NCI-H748 treated with DMSO at 0.1 percent for 48 hours (cell line): Measurements from ENCODE around the gene DNMT1.
"Not testable (repeated sequence)": the region's sequence is repeated elsewhere in the genome, so short reads cannot be mapped to it uniquely, and the experiment has no call there.

ENCODE experiments used
- DNase-seq: peaks from one replicate; lab custom pipeline; 2025; lab: John Stamatoyannopoulos, UW

DNMT1 gene

DNA sequence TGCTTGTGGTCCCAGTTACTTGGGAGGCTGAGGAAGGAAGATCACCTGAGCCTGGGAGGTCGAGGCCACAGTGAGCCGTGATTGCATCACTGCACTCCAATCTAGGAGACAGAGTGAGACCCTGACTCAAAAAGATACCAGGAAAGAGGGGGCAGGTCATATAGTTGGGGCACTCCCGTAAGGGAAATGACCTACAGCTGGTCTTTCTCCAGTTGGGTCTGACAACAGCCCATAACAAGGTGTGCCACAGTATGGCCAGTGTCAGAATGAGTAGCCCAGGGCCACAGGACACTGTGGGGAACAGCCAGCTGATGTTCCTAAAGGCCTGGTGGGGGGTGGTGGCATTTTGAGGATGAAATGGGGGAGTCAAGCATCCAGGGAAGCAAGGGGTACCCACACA lies 10.8 kb downstream of the DNMT1 start:
- no peak for DNase-seq

DNA sequence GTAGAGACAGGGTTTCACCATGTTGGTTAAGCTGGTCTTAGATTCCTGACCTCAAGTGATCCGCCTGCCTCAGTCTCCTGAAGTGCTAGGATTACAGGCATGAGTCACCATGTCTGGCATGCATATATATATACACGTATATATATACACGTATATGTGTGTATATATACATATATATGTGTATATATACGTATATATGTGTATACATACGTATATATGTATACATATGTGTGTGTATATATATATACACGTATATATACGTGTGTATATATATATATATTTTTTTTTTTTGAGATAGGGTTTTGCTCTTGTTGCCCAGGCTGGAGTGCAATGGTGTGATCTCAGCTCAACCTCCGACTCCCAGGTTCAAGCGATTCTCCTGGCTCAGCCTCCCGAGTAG lies 11.9 kb downstream of the DNMT1 start:
- DNase-seq: no peak

DNA sequence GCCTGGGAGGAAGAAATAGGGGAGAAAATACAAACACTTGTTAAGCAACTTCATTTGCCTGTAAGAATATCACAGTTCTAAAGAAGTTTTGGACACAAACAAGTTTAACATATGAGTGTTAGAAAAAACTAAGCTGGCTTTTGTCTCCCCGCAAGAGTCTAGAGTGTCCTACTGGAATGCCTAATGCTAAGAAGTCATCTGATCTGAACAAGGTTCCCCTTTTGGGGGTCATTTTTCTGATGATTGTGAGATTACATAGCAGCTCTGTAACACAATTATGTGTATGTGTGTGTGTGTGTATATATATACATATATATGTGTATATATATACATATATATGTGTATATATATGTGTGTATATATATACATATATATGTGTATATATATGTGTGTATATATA lies 12.7 kb downstream of the DNMT1 start:
- DNase-seq: no peak

DNA sequence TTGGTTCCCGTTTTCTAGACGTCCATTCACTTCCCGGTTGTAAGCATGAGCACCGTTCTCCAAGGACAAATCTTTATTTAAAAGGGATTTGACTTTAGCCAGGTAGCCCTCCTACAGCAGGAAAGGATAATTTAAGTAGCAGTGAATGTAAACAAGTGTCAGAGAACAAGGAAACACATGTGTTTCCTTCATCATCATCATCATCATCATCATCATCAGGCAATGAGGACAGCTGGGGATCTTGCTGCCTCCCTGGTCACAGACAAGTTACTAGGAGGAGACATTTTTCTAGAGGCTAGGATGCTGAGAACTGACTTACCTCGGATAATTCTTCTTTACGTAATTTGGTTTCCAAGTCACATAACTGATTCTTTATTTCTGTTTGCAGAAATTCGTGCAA lies 14.3 kb downstream of the DNMT1 start:
- DNase-seq: no peak

DNA sequence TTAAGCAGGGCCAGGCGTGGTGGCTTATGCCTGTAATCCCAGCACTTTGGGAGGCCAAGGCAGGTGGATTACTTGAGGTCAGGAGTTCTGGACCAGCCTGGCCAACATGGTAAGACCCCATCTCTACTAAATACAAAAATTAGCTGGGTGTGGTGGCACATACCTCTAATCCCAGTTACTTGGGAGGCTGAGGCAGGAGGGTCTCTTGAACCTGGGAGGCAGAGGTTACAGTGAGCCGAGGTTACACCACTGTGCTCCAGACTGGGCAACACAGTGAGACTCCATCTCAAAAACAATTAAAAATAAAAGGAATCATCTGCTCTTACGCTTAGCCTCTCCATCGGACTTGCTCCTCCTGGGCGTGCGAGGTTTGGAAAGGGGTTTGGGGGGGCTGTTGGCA lies 14.7 kb downstream of the DNMT1 start:
- not testable (repeated sequence) for DNase-seq

DNA sequence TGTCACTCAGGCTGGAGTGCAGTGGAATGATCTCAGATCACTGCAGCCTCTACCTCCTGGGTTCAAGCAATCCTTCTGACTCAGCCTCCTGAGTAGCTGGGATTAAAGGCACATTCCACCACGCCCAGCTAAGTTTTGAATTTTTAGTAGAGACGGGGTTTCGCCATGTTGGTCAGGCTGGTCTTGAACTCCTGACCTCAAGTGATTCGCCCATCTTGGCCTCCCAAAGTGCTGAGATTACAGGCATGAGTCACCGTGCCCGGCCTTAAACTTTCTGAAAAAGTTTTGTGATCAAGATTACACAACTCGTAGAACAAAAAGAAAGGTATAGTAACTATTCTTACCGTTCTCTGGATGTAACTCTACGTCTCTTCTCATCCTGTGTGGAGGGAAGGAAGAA lies 21.2 kb downstream of the DNMT1 start:
- no peak for DNase-seq

DNA sequence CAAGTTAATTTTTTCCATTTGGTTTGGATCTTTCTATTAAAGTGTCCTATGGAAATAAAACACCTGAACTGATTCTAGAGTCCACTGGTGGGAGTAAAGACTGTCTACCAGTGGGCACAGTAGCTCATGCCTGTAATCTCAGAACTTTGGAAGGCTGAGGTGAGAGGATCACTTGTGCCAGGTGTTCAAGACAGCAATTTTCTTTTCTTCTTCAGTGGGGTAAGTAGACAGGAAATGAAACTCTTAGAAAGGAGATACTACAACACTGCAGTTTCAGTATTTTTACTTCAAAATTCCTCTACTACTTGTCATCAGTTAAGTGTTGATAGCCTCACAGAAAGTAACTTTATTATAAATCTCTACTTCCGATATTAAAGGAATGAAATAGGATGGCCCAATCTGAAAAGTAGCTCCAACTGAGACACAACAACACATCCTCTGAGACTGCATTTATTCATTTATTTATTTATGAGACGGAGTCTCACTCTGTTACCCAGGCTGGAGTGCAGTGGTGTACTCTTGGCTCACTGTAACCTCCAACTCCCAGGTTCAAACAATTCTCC lies 26.3 kb downstream of the DNMT1 start:
- no peak for DNase-seq

DNA sequence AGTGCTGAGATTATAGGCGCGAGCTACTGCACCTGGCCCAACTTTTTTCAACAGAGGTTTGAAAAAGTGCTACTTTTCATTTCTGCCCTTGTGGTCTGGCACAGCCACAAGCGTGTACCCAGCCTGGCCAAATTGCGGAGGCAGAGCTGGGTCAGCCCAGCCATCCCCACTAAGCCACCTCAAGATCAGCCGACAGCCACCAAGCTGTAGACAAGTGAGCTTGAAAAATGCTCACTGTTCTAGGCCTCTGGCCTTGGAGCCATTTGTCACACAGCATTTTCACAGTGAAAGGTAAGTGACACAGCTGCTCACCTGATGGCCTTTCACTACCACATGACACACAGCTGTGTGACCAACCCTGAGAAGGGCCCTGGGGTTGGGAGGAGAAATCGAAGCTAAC lies 27.3 kb downstream of the DNMT1 start:
- no peak for DNase-seq

DNA sequence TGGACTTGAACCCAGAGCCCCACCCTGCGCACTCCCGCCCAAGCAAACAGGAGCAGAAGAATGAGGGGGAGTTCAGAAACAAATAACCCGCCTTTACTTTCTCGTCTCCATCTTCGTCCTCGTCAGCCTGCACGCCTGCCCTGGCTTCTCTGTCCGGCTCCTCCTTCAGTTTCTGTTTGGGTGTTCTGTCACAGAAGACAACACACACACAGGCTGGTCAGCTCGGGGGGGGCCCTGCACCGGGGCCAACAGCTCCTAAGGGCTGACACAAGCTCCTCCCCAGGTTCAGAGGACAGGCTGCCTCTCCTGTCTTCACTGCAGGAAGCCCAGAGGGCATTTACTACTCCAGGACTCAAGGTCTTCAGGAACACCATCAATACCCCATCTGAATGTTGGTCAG lies 28.3 kb downstream of the DNMT1 start:
- DNase-seq: not testable (repeated sequence)

DNA sequence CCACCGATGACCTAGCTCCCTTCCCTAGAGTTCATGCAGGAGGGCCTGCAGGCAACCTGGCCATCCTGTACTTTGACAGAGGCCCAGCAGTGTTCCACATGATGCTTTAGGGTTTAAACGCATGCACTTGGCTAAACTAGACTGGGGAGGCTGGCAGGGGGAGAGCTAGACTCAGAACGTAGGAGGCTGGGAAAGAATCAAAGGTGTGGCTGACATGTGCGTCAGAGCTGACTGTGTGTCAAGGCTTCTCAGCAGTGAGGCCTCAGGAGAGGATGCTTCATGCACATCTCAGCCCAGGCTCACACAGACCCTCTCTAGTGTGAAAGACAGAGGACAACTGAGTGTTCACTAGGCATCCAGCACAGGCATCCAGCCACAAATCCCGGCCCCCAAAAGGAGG lies 28.7 kb downstream of the DNMT1 start:
- no peak for DNase-seq

DNA sequence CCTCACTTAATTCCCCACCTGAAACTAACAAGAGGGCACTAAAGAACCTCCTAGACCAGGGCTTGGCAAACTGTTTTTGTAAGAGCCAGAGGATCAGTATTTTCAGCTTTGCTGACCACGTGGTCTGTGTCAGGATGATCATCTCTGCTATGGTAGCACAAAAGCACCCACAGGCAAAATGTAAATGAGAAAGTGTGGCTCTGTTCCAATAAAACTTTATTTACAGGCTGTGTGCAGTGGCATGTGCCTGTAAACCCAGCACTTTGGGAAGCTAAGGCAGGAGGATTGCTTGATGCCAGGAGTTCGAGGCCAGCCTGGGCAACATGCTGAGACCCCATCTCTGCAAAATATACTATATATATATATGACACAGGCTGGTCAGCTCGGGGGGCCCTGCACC lies 31.2 kb downstream of the DNMT1 start:
- DNase-seq: no peak

DNA sequence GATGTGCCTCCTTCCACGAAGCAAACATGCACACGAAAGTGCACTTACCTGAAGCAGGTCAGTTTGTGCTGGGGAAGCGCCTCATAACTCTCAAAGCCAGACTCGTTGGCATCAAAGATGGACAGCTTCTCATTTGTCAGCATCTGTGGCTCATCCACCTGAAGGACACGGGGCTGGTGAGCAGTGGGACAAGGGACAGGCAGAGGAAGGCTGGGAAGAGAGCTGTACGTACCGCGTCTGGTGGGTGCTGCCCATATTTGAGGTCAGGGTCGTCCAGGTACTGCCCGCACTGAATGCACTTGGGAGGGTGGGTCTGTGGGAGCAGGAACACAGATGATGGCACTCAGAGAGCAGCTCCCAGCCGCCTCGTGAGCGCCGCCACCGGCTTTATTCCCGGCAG lies 35.1 kb downstream of the DNMT1 start:
- no peak for DNase-seq

DNA sequence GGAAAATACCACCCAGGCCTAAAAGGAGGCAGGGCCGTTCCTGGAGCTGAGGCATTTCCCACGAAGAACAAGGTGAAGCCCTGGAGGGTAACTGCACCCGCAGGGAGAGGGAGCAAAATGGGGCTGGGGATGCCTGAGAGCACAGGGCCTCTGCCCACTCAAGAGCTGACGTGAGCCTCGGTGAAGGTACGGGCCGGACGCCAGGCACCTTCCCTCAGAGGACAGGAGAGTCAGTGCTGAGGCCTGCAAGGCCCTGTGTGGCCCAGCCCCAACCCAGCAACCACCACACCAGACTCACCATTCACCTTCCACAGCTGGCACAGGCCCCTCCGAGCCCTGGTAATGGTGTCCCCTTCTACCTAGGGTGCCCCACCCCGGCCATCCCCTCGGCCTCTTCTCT lies 36.3 kb downstream of the DNMT1 start:
- no peak for DNase-seq

DNA sequence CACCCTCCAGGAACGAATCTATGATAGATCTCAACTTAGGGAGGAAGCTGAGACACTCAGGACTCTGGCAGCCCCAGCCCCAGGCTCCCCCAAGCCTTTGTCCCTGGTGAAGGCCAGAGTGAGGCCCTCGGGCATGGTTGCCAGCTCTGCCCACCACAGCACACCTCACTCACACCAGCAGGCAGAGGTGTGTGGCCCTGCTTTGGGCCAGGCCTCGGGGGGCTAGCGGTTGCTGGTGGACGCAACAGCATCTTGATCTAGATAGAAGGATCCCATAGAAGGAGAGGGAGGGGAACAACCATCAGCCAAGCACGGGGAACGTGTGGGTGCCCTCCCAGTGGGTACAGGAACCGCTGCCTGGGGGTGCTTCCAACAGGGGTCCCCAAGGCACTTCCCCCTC lies 36.7 kb downstream of the DNMT1 start:
- DNase-seq: no peak

DNA sequence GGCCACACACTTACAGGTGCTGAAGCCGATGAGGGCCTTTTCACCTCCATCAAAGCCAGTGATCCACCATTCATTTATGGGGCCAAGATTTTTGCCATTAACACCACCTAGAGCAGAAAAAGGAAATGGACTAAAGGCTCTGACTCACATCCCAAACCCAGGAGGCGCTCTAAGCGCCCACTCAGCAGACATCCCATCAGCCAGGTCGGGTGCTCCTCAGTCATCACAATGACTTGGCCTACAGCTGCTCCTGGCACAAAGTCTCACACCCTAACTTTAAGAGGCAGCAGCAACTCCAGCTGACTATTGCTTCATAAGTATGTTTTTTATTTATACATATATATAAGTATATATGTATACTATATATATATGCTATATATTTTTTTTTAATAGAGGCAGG lies 38.9 kb downstream of the DNMT1 start:
- DNase-seq: no peak

DNA sequence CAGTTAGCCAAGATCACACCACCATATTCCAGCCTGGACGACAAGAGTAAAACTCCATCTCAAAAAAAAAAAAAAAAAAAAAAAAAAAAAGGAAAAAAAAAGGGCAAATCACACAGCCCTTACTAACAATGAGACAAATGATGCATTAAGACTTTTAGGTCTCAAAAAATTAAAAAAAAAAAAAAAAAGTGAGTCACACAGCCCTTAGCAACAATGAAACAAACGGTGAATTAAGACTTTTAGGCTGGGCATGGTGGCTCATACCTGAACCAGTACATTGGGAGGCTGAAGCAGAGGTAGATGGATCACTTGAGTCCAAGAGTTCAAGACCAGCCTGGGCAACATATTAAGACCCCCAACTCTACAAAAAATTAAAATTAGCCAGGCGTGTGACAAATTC lies 42.7 kb downstream of the DNMT1 start:
- no peak for DNase-seq

DNA sequence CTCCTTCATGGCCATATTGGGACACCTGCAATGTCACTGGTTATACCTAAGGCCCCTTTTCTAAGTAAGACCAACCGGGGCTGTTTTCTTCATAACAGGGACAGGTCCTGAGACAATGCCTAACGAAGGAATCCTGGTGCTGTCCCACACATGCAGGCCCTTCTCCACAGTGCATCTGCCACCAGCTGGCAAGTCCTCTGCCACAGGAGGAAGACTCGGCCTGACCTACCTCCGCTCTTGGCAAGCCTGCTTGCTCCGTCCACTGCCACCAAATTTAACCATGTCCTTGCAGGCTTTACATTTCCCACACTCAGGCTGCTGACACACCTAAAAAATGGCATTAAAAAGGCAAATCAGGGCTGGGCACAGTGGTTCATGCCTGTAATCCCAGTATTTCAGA lies 43.2 kb downstream of the DNMT1 start:
- no peak for DNase-seq

DNA sequence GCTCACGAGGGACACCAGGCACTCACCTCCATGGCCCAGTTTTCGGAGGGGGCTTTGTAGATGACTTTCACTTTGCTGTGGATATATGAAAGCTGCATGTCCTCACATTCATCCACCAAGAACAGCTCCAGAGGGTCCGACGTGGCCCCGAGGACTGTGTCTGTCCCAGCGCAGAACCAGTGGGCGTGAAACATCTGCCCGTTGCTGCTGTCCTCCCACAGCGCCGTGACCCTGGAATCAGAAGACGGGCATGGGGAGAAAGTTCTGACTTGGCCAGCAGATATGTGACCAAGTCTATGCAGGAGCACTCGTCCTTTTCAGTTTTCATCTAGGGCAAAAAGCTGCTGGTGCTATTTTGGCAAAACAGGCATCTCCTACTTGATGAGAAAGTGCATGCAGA lies 45.3 kb downstream of the DNMT1 start:
- no peak for DNase-seq

DNA sequence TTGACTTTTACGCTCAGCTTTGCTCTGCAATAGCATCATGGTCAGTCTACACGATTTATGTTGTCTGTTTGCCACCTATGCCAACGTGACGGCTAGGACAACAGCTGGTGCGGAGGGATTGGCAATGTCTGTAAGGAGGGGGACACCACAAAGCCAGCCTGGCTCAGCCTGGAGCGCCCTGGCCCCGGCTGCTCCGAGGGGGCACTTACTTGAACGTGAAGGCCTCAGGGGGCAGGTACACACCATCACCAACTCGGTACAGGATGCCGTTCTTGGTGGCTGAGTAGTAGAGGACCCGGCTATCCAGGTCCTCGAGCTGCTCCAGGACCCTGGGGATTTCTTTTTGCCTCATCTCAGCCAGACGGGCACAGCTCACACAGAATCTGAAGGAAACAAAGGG lies 48.6 kb downstream of the DNMT1 start:
- DNase-seq: no peak

DNA sequence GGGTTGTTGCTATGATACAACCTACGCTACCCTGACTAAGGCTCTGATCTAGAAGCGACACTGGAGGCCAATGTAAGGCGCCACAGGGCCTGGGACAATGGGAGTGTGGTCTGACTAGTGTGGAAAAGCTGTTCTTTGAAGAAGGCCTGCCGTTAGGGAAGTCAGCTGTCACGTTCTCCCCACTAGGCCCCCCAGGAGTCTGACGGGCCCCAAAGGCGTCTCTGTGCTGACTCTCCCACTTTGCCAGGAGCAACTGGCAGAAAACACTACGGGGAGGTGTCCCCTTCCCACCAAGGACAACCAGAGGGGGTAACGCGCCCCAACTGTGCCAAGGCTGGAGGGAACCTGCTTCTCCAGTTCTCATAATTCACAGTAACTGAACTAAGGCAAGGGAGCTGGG lies 49.7 kb downstream of the DNMT1 start:
- no peak for DNase-seq

DNA sequence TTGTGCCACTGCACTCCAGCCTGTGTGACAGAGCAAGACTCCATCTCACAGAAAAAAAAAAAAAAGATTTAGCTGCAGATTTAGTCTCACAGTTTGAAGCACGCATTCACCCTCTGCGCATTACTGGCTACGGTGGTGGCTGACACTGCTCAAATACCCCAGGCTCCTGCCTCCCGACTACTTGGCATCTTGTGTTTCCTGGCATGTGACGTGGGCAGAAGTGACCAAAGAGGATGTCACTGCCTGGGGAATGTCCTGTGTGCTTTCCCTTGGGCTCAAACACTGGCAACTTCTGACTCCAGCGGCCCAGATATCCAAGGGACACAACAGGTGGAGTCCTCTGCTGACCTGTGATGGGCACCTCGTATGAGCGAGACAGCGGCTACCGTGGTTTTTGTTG lies 50.4 kb downstream of the DNMT1 start:
- DNase-seq: no peak

DNA sequence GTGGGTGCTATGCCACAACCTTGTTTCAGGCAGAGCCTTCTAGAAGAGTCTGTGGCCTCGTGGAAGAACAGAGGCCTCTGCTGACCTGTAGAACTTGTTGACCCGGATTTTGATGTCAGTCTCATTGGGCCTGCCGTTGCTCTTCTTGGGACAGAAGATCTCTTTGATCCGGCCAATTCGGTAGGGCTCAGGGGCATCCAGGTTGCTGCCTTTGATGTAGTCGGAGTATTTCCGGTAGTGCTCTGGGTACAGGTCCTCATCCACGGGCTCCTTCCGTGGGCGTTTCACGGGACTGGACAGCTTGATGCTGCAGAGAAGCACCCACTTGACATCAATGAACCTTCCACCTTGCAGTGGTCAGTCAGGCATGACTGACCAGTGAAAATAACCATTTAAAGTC lies 51.1 kb downstream of the DNMT1 start:
- no peak for DNase-seq

DNA sequence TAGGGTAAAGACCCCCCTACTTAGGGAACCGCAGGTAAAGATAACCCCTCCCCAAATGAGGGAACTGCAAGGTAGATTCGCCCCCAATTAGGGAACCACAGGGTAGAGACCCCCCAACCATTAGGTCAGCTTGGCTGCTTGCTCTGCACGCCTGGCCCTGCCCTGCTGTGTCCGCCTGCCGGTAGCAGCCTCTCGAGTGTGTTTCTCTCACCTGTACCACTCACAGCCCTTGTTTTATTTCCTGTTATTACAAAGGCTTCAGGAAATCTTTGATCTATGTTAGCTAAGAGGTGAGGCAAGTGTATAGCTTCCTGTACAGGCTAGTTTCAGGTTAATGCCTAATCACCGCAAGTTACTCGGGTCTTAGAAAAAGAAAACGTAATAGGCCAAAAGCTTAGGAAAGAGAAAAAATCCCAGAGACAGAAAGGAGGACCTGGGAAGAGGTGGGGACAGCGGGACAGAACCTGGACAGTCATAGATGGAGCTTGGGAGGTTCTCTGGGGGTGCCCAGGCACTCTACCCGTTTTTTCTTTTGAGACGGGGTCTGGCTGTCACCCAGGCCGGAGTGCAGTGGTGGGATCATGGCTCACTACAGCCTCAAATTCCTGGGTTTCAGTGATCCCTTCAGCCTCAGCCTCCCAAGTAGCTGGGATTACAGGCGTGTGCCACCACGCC lies 51.9 kb downstream of the DNMT1 start:
- no peak for DNase-seq

DNA sequence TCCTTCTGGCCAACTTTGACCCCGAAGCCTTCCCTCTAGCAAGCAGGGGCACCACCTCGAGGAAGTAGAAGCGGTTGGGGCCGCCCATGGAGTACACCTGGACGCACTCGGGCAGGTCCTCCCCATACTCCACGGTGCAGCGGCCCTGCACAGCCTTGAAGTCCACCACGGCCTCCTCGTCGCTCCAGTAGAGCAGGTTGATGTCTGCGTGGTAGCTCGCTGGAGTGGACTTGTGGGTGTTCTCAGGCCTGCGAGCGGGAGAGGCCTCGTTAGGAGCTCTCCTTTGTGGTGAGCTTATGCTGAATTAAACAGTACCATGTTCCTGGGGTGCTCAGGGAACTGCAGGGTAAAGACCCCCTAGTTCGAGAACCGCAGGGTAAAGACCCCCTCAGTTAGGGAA lies 52.8 kb downstream of the DNMT1 start:
- DNase-seq: no peak

DNA sequence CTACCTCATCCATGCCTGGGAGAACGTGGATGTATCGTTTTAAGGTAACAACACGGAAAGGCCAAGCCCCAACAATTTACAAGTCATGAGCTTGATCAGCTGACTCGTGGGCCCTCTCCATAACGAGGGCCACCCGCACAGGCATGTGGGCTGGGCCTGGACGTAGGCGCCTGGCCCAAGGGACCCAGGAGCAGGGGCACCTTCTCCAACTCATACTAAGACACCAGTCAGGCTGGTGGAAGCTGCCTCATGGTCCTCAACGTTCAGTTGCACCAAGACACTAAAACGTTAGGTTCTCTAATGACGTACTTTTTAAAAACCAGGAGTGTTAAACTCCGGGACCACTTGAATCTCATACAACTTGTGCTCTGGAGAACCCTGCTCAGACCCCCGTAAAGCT lies 53.3 kb downstream of the DNMT1 start:
- DNase-seq: no peak
